IPS DF 6.9 (cell line): ENCODE measurements around the gene TRIM8.

Experiments
- DNase-seq: peaks from one replicate; pipeline ENCODE4 v3.0.0-alpha.2; 2013; ENCODE audit warnings: low read depth, low spot score
- H3K27ac ChIP-seq: one replicate; pipeline ENCODE4 v1.5.1; 2013; ENCODE audit warnings: low read length, control low read depth
- H3K27me3 ChIP-seq: 2 replicates; pipeline ENCODE4 v1.6.1; 2013; ENCODE audit warnings: mild to moderate bottlenecking, low read length; ENCODE audit not compliant: control insufficient read depth, insufficient read depth
- H3K36me3 ChIP-seq: 2 replicates; pipeline ENCODE4 v1.6.1; 2013; ENCODE audit warnings: low read length; ENCODE audit not compliant: control insufficient read depth, insufficient read depth
- H3K4me1 ChIP-seq: 2 replicates; pipeline ENCODE4 v1.6.1; 2013; ENCODE audit warnings: low read length; ENCODE audit not compliant: control insufficient read depth, insufficient read depth
- H3K4me3 ChIP-seq: 2 replicates; pipeline ENCODE4 v1.5.1; 2013; ENCODE audit warnings: mild to moderate bottlenecking, low read length
- H3K9me3 ChIP-seq: 2 replicates; pipeline ENCODE4 v1.6.1; 2013; ENCODE audit warnings: low read length, inconsistent platforms; ENCODE audit not compliant: control insufficient read depth, insufficient read depth
- WGBS: extraction: QIAGEN DNeasy Blood & Tissue Kit; methylation state at CpG from one replicate; pipeline ENCODE4 v1.1.7; 2013; ENCODE audit warnings: mixed read lengths, missing lambda C conversion rate; ENCODE audit not compliant: insufficient read length, insufficient coverage; 5-methylcytosine and 5-hydroxymethylcytosine counted together

The TRIM8 gene

GRCh38 chr10:102702742-102703141, 58.5 kb downstream of the TRIM8 start:
- Histone ChIP-seq H3K4me3 (no peak overlapping the region), H3K9me3 (no peaks in the 10 kb centered on the region), H3K27me3 (no peaks in the 10 kb centered on the region), H3K4me1 (no peaks in the 10 kb centered on the region), H3K27ac (no peak overlapping the region), H3K36me3 (no peaks in the 10 kb centered on the region; the same call in 1 of the 2 replicates)
- DNase-seq = no peak
- WGBS = no CpG with 5 or more reads among the region's 2 CpGs

- no peak overlapping the region for H3K4me3 ChIP-seq
- WGBS = no CpG with 5 or more reads among the region's 6 CpGs
- no peaks in the 10 kb centered on the region for H3K9me3 ChIP-seq
- no peak for DNase-seq
- H3K36me3 ChIP-seq = no peaks in the 10 kb centered on the region
- no peaks in the 10 kb centered on the region for H3K27me3 ChIP-seq
- no peak overlapping the region for H3K27ac ChIP-seq
- no peaks in the 10 kb centered on the region for H3K4me1 ChIP-seq
Observed at GRCh38 chr10:102704915-102705314, 60.6 kb downstream of the TRIM8 start.

DNA sequence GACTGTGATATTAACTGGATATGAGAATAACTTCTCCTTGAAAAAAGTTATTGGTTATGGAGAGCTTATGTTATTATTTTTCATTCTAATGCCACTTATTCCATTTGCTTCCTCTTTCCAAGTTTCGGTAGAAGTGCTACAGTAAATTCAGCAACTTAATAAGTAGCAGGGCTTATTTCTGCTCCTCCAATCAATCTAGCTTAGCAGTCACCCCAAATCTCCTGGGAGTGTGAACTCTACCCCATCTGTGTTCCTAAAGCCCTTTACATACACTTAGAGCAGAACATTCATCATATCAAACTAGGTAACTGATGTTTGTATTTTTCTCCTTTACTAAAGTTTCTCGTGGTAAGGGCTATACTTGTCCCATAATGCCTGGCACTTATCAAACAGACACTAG, 61.3 kb downstream of the TRIM8 start:
- no peak for DNase-seq
- WGBS = no CpG with 5 or more reads among the region's 2 CpGs
- Histone ChIP-seq H3K4me1 (no peaks in the 10 kb centered on the region), H3K27ac (no peak overlapping the region), H3K36me3 (no peaks in the 10 kb centered on the region), H3K27me3 (no peaks in the 10 kb centered on the region), H3K9me3 (no peaks in the 10 kb centered on the region), H3K4me3 (no peak overlapping the region)
